BLaER1 (cell line): ENCODE data around the gene SLC11A2.

Experiments used
- H3K27ac ChIP-seq: shearing (Covaris generic); formaldehyde crosslinking; 2 replicates; pipeline ENCODE4 v1.8.1; 2022
- H3K27me3 ChIP-seq: shearing (Covaris generic); formaldehyde crosslinking; 2 replicates; pipeline ENCODE4 v1.8.1; 2022
- H3K36me3 ChIP-seq: shearing (Covaris generic); formaldehyde crosslinking; 2 replicates; pipeline ENCODE4 v1.8.1; 2022
- H3K4me1 ChIP-seq: shearing (Covaris generic); formaldehyde crosslinking; 2 replicates; pipeline ENCODE4 v1.8.1; 2022
- H3K4me2 ChIP-seq: shearing (Covaris generic); formaldehyde crosslinking; 2 replicates; pipeline ENCODE4 v1.8.1; 2022
- H3K4me3 ChIP-seq: shearing (Covaris generic); formaldehyde crosslinking; 2 replicates; pipeline ENCODE4 v1.8.1; 2022
- H3K9ac ChIP-seq: shearing (Covaris generic); formaldehyde crosslinking; 2 replicates; pipeline ENCODE4 v1.8.1; 2022
- H3K9me3 ChIP-seq: shearing (Covaris generic); formaldehyde crosslinking; 2 replicates; pipeline ENCODE4 v1.8.1; 2022
- H4K20me1 ChIP-seq: shearing (Covaris generic); formaldehyde crosslinking; 2 replicates; pipeline ENCODE4 v1.8.1; 2022
- Cebpa-rat ChIP-seq: shearing (Covaris generic); IDR thresholded peaks from 2 replicates; pipeline ENCODE4 v1.8.1; 2022

SLC11A2 gene

GRCh38 chr12:50953047-50953446 lies 73.1 kb downstream of the SLC11A2 start:
- Histone ChIP-seq H3K4me1 (no peaks in the 10 kb centered on the region), H3K36me3 (no peaks in the 10 kb centered on the region; the same call in 1 of the 2 replicates), H3K27me3 (no peaks in the 10 kb centered on the region), H3K27ac (no peak overlapping the region), H3K9me3 (no peaks in the 10 kb centered on the region), H4K20me1 (no peaks in the 10 kb centered on the region), H3K4me2 (no peak overlapping the region), H3K4me3 (no peak overlapping the region), H3K9ac (no peak overlapping the region)
- TF ChIP-seq Cebpa-rat, result no peak

DNA sequence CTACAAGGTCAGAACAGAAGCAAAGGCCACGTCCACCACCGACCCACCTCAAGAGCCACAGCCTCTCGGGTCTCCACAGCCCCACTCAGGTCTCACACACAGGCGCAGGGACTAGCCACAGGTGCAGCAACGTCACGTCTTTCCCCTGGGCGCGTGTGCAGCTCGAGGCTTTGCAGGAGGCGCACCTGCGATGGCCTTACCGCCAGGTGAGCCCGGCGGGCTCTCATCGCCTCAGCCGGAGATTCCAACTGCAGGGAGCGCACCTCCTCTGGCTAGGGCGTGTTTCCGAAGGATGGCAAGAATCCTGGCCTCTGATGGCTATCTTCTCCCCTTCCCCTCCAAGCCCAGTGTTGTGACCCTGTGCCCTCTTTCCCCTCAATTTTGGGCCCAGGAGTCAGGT lies 73.7 kb downstream of the SLC11A2 start, which contains the start of gene HIGD1C:
HIGD1C (plus strand) TSS at position 35 of the 400 bp plus-strand sequence. CDS start 1,455 bp downstream, outside the sequence.
- no peak within 1 kb of the TSS for H3K4me2 ChIP-seq
- no peaks in the 10 kb centered on the region for H3K9me3 ChIP-seq
- H3K27me3 ChIP-seq, result no peaks in the 10 kb centered on the region
- H3K4me3 ChIP-seq, result no peak within 1 kb of the TSS
- H3K4me1 ChIP-seq, result 0 out of 2 replicates have a peak, but pooled peaks cover 4% of the 10 kb centered on the region
- no peak within 1 kb of the TSS for H3K9ac ChIP-seq
- no peaks in the 10 kb centered on the region; the same call in 1 of the 2 replicates for H3K36me3 ChIP-seq
- H4K20me1 ChIP-seq, result no peaks in the 10 kb centered on the region
- no peak within 1 kb of the TSS for H3K27ac ChIP-seq
- no peak for TF ChIP-seq Cebpa-rat

DNA sequence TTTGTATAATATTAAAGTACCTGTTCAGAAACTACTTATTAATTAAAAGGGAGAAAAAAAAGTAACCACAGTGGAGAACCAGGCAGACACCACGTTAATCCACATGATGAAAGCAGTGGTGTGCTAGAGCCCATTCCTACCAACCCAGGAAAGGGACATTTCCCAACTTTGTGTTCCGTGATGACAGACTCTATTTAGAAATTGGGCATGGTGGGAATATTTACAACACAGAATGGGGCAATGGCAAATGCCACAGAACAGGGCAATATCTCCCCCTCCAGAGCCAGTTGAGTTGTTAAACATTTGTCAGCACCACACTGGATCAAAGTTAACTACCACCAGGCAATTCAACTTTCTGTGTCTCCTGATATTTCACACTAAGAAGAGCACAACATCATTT lies 75.1 kb downstream of the SLC11A2 start:
- no peak overlapping the region for H3K4me3 ChIP-seq
- H3K9me3 ChIP-seq, result no peaks in the 10 kb centered on the region
- no peaks in the 10 kb centered on the region for H3K27me3 ChIP-seq
- H4K20me1 ChIP-seq, result no peaks in the 10 kb centered on the region
- H3K4me1 ChIP-seq, result 0 out of 2 replicates have a peak, but pooled peaks cover 4% of the 10 kb centered on the region
- TF ChIP-seq Cebpa-rat, result no peak
- H3K4me2 ChIP-seq, result no peak overlapping the region
- H3K36me3 ChIP-seq, result no peaks in the 10 kb centered on the region; the same call in 1 of the 2 replicates
- no peak overlapping the region for H3K27ac ChIP-seq
- no peak overlapping the region for H3K9ac ChIP-seq

DNA sequence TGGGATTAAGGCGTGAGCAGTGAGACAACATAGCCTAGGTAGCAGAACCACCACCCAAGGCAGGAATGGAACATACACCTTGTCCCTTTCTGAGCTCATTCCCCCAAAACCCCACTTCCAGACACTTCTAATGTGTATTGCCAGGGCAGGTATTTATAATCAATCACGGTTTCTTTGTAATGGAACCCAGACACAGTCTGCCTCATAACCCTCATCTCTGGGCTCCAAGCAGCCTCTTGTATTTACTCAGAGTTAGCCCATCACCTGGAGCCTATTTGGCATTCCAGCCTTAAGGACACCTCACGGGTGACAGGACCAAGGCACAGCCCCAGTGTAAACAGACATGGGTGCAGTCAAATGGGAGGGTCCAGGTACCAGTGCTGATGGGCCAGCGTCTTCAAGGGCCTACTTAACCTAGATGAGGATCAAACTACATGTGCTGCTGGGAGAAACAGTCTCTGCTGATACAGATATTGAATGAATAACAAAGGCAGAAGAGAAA lies 76.3 kb downstream of the SLC11A2 start:
- no peaks in the 10 kb centered on the region for H3K27me3 ChIP-seq
- no peaks in the 10 kb centered on the region; the same call in 1 of the 2 replicates for H3K36me3 ChIP-seq
- H3K27ac ChIP-seq, result no peak overlapping the region
- no peak overlapping the region for H3K9ac ChIP-seq
- H4K20me1 ChIP-seq, result no peaks in the 10 kb centered on the region
- no peak for TF ChIP-seq Cebpa-rat
- H3K4me3 ChIP-seq, result no peak overlapping the region
- no peak overlapping the region for H3K4me2 ChIP-seq
- no peaks in the 10 kb centered on the region for H3K9me3 ChIP-seq
- H3K4me1 ChIP-seq, result 0 out of 2 replicates have a peak, but pooled peaks cover 4% of the 10 kb centered on the region

GRCh38 chr12:50948798-50949197 lies 77.4 kb downstream of the SLC11A2 start:
- Histone ChIP-seq H3K36me3 (no peaks in the 10 kb centered on the region; the same call in 1 of the 2 replicates), H3K4me1 (0 out of 2 replicates have a peak, but pooled peaks cover 4% of the 10 kb centered on the region), H3K9ac (no peak overlapping the region), H4K20me1 (no peaks in the 10 kb centered on the region), H3K4me3 (no peak overlapping the region), H3K27ac (no peak overlapping the region), H3K4me2 (no peak overlapping the region), H3K27me3 (no peaks in the 10 kb centered on the region), H3K9me3 (no peaks in the 10 kb centered on the region)
- no peak for TF ChIP-seq Cebpa-rat

DNA sequence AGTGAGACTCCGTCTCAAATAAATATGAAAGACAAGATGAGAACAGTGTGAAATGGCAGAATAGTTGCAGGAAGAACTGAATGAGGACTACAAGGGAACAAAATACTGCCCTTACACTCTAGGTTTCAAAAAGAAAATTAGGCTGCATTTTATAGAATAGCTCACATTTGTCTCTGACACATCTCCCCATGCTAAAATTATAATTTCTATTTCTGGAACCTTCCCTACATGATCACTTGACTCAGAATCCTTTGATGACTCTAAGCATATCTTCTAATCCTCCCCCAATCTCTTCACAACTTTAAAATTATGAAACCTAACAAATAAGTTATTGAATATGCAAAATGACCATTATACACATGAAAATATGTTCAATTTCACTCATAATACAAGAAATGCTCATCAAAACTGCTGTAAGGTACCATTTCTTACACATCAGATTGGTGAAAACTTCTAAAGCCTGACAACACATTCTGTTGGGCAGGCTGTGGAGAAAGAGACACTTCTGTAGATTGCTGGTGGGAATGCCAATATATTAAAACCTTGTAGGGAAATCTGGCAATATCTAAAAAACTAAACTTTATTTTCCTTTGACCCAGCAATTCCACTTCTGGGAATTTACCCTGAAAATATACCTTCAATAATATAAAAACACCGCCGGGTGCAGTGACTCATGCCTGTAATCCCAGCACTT lies 78.1 kb downstream of the SLC11A2 start:
- Histone ChIP-seq H3K36me3 (no peaks in the 10 kb centered on the region; the same call in 1 of the 2 replicates), H3K9me3 (no peaks in the 10 kb centered on the region), H3K9ac (no peak overlapping the region), H3K27ac (no peak overlapping the region), H3K4me1 (0 out of 2 replicates have a peak, but pooled peaks cover 4% of the 10 kb centered on the region), H3K4me3 (no peak overlapping the region), H4K20me1 (no peaks in the 10 kb centered on the region), H3K4me2 (peak overlapping the region; percentile 5; the same call in 1 of the 2 replicates), H3K27me3 (no peaks in the 10 kb centered on the region)
- no peak for TF ChIP-seq Cebpa-rat

DNA sequence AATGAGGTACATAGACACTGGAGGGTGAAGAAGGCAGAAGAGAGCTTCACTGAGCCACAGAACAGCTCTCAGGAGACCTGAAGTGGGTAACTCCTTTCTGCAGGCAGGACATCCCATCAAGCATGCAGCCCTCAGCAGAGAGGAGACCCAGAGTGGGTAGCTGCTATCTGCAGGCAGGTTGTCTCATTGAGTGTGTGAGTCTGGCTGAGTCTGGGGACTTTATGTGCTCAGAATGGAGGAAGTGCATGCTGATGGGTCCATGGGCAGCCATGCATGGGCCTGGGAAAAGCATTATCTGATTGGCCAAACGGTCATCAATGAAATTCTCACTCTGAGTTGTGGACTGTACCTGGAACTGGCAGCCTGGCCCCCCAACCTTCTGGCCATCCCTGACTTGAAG lies 88.5 kb downstream of the SLC11A2 start:
- peaks cover 21% of the 10 kb centered on the region for H3K36me3 ChIP-seq
- H3K4me1 ChIP-seq, result peaks cover 12% of the 10 kb centered on the region
- no peak for TF ChIP-seq Cebpa-rat
- H3K4me2 ChIP-seq, result no peak overlapping the region
- no peak overlapping the region for H3K27ac ChIP-seq
- peaks cover 33% of the 10 kb centered on the region for H3K9me3 ChIP-seq
- no peak overlapping the region for H3K9ac ChIP-seq
- H3K4me3 ChIP-seq, result peak overlapping the region; percentile 11; the same call in 1 of the 2 replicates
- no peaks in the 10 kb centered on the region for H4K20me1 ChIP-seq
- H3K27me3 ChIP-seq, result no peaks in the 10 kb centered on the region

DNA sequence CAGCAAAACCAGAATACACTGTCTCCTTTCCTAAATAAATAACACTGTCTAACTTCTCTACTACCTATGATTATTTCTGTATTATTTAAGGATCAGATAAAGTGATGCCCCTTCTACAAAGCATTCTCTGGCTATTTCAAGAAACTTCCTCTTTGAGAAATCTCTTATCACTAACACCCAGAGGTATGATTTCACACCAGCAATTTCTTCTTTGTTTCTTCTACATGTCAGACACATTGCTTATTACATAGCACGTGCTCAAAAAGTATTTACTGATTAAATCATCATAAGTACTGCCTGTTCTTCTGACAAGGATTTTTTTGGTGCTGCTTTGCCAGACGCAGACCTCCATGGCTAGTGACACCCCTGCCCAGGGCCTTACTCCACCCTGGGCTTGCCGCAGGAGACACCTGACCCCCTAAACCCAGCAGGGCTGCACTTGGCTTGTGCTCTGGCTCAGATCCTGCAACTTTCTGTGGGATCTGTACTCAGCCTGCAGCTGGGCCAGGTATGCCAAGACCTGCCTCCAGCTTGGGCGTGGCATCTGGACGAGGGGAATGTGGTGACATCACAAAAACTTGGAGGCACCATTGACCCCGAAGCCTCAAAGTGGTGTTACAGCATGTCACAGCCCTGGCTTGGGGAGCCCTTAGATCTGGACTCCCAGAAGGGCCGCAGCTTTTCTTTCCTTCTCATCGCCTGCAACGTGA lies 89.2 kb downstream of the SLC11A2 start:
- Histone ChIP-seq H3K27ac (no peak overlapping the region), H3K36me3 (peaks cover 21% of the 10 kb centered on the region)

DNA sequence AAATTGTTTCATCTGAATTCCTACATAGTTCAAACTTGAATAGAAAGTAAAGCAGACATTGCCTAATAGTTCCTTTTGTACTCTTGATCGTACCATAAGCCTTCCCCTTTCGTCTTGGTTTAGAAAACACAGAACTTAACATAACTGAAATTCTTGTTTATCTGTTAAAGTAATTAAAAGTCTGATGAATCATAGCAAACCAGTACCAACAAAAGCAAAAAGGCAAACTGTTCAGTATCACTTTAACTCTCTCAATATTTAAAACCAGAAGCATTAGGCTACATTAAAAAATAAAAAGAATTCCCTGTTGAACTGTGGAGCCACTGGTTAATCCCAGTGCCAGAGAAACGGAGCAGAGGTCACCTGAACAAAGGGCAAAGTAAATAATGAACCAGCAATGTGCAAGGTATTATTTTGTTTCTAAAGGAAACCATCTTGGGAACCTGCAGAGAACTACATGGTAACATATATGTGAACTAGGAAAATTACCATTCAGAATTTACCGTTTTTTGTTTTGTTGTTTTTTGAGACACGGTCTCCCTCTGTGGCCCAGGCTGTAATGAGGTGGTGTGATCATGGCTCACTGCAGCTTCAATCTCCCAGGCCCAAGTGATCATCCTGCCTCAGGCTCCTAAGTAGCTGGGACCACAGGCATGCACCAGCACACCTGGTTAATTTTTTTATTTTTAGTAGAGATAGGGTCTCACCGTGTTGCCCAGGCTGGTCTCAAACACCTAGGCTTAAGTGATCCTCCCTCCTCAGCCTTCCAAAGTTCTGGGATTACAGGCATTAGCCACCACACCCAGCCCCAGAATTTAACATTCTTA lies 91.0 kb downstream of the SLC11A2 start:
- Histone ChIP-seq H4K20me1 (no peaks in the 10 kb centered on the region), H3K27me3 (no peaks in the 10 kb centered on the region), H3K9ac (no peak overlapping the region), H3K9me3 (peaks cover 33% of the 10 kb centered on the region), H3K4me3 (no peak overlapping the region), H3K36me3 (peaks cover 28% of the 10 kb centered on the region), H3K4me2 (no peak overlapping the region), H3K27ac (no peak overlapping the region), H3K4me1 (no peaks in the 10 kb centered on the region)
- TF ChIP-seq Cebpa-rat, result no peak

More for the DNA sequence above, 89.2 kb downstream of the SLC11A2 start:
- Histone ChIP-seq H4K20me1 (no peaks in the 10 kb centered on the region), H3K4me1 (peaks cover 6% of the 10 kb centered on the region), H3K4me2 (no peak overlapping the region), H3K9ac (no peak overlapping the region), H3K9me3 (peaks cover 33% of the 10 kb centered on the region), H3K4me3 (peak overlapping the region; percentile 11; the same call in 1 of the 2 replicates), H3K27me3 (no peaks in the 10 kb centered on the region)
- TF ChIP-seq Cebpa-rat, result no peak
